ENCODE measurements around the gene PDCD2. TPM values are rescaled to one million over a fixed set of nuclear protein-coding genes. Genes with fewer than 3 reads are reported as not detected.
"Not testable (repeated sequence)": the region's sequence is repeated elsewhere in the genome, so short reads cannot be mapped to it uniquely, and the experiment has no call there.

The PDCD2 gene, protein sequence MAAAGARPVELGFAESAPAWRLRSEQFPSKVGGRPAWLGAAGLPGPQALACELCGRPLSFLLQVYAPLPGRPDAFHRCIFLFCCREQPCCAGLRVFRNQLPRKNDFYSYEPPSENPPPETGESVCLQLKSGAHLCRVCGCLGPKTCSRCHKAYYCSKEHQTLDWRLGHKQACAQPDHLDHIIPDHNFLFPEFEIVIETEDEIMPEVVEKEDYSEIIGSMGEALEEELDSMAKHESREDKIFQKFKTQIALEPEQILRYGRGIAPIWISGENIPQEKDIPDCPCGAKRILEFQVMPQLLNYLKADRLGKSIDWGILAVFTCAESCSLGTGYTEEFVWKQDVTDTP
- total RNA-seq (ENCODE audit: unreplicated experiment), result 69.4 TPM
- long read RNA-seq, transcript PDCD2-208 (6 exons, 3,378 nt), result major isoform, 22 of 39 reads
- long read RNA-seq, transcript PDCD2-209 (6 exons, 1,082 nt), result minor isoform, 5 of 39 reads
- long read RNA-seq, partial matches to known transcripts, result 2 of 39 reads
- long read RNA-seq, other reads (novel, unspliced or antisense), result 3 of 39 reads

DNA sequence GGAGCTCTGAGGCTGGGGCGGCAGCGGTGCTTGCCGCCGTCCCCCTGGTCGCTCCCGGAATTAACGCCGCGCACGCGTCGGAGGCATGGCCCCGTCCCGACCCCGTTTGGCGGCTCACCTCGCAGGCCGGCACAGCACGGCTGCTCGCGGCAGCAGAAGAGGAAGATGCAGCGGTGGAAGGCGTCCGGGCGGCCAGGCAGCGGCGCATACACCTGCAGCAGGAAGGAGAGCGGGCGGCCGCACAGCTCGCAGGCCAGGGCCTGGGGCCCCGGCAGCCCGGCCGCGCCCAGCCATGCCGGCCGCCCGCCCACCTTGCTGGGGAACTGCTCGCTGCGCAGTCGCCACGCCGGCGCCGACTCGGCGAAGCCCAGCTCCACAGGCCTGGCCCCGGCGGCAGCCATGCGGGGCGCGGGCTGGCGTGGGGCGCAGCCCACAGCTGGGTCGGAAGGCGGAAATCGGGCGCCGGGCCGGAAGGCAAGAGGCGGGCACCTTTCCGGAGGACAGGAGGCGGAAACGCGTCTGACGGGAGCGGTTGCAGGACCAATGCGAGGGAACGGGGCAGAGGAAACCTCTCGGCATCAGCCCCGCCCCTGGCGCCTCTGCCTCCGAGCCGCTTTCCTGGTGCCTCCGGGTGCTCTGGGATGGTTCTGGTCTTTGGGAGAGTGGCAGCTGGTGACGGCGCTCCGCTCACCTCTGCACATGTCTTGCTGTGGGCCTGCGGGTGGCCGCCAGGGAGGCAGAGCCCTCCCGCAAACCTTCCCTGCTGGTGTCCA is at the start of gene PDCD2:
TSS of gene PDCD2 (minus strand) at position 457 of the 773 bp plus-strand sequence. CDS start at position 401, 56 bp downstream.
- peaks cover 2% of the 10 kb centered on the region for H3K27me3 Mint-ChIP-seq (ENCODE audit: unreplicated experiment)
- H3K36me3 Mint-ChIP-seq (ENCODE audit: low read depth, unreplicated experiment), result peaks cover 19% of the 10 kb centered on the region
- peak within 1 kb of the TSS; percentile 95 for H3K27ac Mint-ChIP-seq (ENCODE audit: unreplicated experiment)
- peaks cover 21% of the 10 kb centered on the region for H3K4me1 Mint-ChIP-seq (ENCODE audit: unreplicated experiment)
- H3K9me3 Mint-ChIP-seq (ENCODE audit: unreplicated experiment), result peaks cover under 1% of the 10 kb centered on the region
- DNase-seq (ENCODE audit: low spot score), result peak; percentile 85
- H3K4me3 Mint-ChIP-seq (ENCODE audit: unreplicated experiment), result peak within 1 kb of the TSS; percentile 98
- no peak for TF ChIP-seq CTCF (IDR thresholded peaks at IDR 0.05; ENCODE audit: unreplicated experiment)

DNA sequence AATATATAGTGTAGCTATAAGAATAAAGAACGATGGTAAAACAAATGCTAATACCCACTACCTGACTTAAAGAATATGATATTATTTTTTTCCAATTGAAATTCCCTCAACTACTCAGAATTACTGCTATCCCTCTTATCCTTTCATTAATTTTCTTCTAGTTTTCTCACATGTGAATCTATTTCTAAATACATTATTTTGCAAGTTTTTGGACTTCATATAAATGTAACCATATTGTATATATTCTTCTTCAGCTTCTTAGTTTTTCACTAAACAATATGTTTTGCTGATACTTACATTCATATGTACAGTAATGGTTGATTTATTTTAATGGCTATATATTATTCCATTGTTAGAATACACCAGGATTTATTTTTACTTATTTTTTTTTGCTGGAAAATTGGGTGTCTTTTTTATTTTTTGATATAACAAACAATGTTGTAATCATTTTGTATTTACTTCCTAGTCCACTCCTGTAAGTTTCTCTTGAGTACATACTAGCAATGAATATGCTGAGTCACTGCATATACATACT is 31.6 kb upstream of the PDCD2 start:
- H3K4me3 Mint-ChIP-seq (ENCODE audit: unreplicated experiment); H3K4me1 Mint-ChIP-seq (ENCODE audit: unreplicated experiment); H3K27ac Mint-ChIP-seq (ENCODE audit: unreplicated experiment); H3K9me3 Mint-ChIP-seq (ENCODE audit: unreplicated experiment); DNase-seq (ENCODE audit: low spot score); H3K27me3 Mint-ChIP-seq (ENCODE audit: unreplicated experiment); H3K36me3 Mint-ChIP-seq (ENCODE audit: low read depth, unreplicated experiment): not testable (repeated sequence)

GRCh38 chr6:170612256-170612804 is 27.9 kb upstream of the PDCD2 start:
- H3K4me3 Mint-ChIP-seq (ENCODE audit: unreplicated experiment), result peak overlapping the region; percentile 74
- H3K27ac Mint-ChIP-seq (ENCODE audit: unreplicated experiment); H3K27me3 Mint-ChIP-seq (ENCODE audit: unreplicated experiment); H3K36me3 Mint-ChIP-seq (ENCODE audit: low read depth, unreplicated experiment); H3K9me3 Mint-ChIP-seq (ENCODE audit: unreplicated experiment); DNase-seq (ENCODE audit: low spot score); H3K4me1 Mint-ChIP-seq (ENCODE audit: unreplicated experiment): not testable (repeated sequence)

GRCh38 chr6:170609225-170609624 is 24.8 kb upstream of the PDCD2 start:
- not testable (repeated sequence) for H3K9me3 Mint-ChIP-seq (ENCODE audit: unreplicated experiment); H3K4me3 Mint-ChIP-seq (ENCODE audit: unreplicated experiment); H3K27me3 Mint-ChIP-seq (ENCODE audit: unreplicated experiment); H3K36me3 Mint-ChIP-seq (ENCODE audit: low read depth, unreplicated experiment); DNase-seq (ENCODE audit: low spot score); H3K27ac Mint-ChIP-seq (ENCODE audit: unreplicated experiment); H3K4me1 Mint-ChIP-seq (ENCODE audit: unreplicated experiment)

GRCh38 chr6:170605574-170606259 is 21.3 kb upstream of the PDCD2 start:
- Mint-ChIP-seq H3K4me3 (ENCODE audit: unreplicated experiment) (no peak overlapping the region), H3K27me3 (ENCODE audit: unreplicated experiment) (peaks cover 3% of the 10 kb centered on the region)

More at GRCh38 chr6:170605574-170606259, 21.3 kb upstream of the PDCD2 start:
- Mint-ChIP-seq H3K36me3 (ENCODE audit: low read depth, unreplicated experiment) (no peaks in the 10 kb centered on the region), H3K4me1 (ENCODE audit: unreplicated experiment) (no peaks in the 10 kb centered on the region), H3K27ac (ENCODE audit: unreplicated experiment) (no peak overlapping the region), H3K9me3 (ENCODE audit: unreplicated experiment) (no peaks in the 10 kb centered on the region)
- DNase-seq (ENCODE audit: low spot score), result no peak
- no peak for TF ChIP-seq CTCF (IDR thresholded peaks at IDR 0.05; ENCODE audit: unreplicated experiment)
